HG03139 (cell line): ENCODE measurements around the gene ARL15.

Experiments used
- ATAC-seq: cut with Tn5 transposase; IDR thresholded peaks from one replicate; pipeline ENCODE4 v1.9.1; 2021; ENCODE audit not compliant: unreplicated experiment

The ARL15 gene

DNA sequence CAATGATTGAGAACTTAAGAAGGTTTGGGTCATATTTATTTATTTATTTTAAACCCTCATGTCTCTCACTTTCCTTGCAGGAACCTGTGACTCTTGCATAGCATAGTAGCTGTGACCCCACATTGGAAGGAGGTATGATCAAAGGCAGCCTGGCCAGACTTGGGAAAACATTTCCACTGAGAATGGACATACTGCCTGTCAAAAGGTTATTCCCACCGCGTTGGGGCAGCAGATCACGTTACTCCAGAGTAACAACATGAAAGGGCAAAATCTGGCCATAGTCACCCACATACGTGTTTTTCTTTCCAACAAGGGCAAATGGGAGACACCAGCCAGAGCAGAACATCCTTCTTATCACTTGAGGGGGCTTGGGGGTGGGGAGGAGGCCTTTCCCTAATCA lies 95.7 kb downstream of the ARL15 start:
- ATAC-seq, result no peak

DNA sequence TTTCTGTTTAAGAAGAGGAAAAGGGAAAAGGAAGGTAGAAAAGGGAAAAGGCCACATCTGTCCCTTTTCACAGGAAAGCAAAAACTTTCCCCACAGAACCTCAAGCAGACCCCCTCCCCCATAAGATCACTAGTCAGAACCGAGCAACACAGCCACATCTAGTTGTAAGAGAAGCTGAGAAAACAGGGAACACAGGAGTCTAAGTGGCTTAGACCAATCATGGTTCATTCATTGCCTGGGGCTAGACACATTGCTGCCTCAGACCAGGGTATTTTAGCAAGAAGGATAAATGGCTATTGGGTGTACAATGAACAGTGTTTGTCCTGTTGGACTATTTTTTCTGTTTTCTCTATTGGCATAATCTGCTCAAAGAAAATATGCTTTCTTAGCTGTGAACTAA lies 98.0 kb downstream of the ARL15 start:
- ATAC-seq, result no peak

DNA sequence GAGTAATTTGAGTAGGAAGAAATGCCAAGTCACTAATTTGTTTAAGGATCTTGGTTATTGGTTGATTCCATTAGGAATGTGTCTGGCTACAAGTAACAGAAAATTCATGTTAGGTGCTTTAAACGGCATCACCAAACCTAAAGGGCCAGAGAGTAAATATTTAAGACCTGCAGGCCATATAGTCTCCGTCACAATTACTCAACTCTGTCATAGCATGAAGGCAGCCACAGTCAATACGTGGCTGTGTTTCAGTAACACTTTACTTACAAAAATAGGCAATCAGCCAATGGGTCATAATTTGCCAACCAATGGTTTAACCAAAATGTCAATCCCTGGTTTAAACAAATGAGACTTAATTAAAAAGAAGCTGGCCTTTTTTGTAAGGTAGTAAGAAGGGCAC lies 98.5 kb downstream of the ARL15 start:
- ATAC-seq, result no peak

DNA sequence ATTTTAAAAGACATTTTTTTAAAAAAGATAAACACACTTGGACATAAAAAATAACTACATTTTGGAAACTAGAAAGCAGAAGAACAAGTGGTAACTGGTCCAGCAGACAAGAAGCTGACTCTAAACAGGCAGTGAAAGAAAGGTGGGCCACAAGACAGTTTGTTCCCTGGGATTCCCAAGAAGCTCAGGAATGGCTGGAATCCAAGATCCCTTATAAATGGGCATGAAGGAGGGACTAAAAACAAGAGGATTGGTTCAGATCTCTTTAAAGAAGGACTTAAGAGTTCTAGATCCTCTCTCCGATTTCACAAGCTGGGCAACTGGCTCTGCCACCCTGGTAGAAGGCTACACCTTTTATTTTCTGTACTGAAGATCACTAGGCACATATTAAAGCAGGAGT lies 102.8 kb downstream of the ARL15 start:
- no peak for ATAC-seq

DNA sequence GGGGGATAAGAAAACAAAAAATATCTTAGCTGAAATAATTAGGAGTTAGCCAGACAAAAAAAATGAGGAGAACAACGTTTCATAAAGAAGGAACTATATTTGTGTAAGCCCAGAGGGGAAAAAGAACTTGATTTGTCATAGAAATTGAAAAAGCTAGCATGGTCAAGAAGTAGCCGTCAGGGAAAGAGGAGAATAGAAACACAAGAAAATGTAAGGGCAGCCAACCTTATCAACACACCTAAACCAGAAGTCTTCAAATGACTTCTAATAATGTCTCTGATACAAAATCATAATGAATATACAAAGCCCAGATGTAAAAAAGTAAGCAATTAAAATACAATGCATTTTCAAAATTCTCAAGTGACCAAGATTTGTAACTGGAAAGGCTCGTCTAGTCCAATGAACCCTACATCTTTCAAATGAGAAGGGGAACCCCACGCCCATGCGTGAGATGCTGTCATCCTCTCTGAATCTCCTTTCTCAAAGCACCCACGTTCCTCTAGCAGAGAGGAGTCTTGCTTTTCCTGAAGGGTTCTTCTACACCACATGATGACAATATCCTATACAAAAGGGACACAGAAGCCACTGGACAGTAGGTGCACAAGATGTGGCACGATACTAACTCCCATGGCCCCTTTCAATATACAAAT lies 103.7 kb downstream of the ARL15 start:
- ATAC-seq, result peak; percentile 60

DNA sequence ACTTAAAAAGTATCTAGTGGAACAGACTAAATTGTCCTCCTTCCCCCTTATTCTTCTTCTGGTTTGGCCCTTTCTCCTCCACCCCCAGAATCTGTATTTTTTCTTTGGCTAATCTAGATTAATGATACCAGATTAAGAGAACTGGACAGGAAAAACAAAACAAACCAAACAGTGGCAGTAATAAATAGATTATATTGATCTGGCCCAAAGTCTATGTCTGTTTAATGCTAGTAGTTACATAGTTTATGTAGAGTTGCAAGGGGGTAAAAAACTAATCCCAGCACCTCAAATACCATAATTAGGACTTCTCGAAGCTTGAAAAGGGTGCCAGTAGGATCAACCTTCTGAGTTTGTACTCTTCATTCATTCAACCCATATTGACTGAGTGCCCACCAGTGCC lies 104.5 kb downstream of the ARL15 start:
- no peak for ATAC-seq

DNA sequence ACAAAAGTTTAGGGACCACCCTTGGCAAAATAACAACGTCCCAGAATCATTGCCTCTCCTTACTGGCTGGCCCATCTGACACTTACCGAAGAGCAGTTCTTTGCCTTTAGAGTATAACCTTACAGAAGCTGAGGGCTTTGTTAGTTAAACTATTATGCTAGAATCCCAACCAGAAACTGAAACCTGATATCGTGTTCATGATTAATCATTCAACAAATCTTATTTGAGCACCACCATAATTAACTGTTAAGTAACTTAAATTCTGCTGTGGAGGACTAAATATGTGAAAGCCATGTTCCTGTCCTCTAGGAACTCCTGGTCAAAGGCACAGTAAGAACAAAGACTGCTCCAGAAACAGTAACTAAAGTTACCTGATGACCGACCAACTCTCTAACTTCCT lies 104.9 kb downstream of the ARL15 start:
- no peak for ATAC-seq

DNA sequence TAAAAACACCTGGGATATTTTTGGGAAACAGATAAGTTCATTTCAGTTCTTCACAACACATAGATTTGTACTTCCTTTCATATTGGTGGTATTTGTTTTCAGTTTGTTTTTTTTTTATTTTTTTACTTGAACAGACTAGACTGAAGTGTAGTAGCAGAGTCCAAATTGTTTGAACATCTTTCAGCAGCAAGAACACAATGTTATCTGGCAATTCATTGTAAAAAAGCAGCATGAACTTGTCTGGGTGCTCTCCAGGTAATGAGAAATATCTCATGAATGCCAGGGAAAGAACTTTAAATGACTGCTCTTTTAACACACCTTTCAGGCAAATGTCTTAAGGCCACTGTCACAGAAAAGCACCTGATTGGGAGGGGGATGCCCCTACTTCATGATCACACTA lies 113.4 kb downstream of the ARL15 start:
- ATAC-seq, result no peak

DNA sequence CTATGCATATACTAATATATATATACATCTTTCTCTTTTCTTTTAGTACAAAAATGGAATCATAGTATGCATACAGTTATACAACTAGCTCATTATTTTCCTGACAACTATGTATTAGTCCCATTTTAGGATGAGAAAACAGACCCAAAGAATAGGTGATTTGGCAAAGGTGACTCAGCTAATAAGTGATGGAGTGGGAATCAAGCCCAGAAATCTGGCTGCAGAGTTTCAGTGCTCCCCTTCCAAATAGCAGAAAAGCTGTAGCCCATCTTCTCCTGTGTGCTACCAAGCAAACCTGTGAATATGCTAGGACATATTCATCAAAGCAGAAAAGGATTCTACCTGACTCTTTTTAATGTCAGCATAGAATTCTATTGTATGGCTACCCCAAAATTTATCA lies 114.7 kb downstream of the ARL15 start:
- no peak for ATAC-seq

DNA sequence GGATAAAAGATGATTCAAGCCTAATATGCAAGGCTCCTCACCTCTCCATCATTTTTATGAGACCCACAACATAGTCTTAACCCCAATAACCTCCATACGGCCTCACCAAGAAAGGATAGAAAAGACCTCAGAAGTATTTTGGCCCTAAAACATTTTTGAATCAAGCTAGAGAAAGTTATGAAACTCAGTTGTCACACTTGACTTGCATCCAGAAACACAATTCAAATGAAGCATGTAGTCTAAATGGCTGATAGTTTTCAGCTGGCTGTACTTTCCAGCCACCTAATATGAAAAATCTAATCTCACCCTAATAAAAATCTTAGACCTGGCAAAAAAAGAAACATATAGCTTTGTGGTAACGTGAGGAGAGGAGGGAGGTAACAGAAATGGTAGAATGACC lies 116.1 kb downstream of the ARL15 start:
- ATAC-seq, result no peak

DNA sequence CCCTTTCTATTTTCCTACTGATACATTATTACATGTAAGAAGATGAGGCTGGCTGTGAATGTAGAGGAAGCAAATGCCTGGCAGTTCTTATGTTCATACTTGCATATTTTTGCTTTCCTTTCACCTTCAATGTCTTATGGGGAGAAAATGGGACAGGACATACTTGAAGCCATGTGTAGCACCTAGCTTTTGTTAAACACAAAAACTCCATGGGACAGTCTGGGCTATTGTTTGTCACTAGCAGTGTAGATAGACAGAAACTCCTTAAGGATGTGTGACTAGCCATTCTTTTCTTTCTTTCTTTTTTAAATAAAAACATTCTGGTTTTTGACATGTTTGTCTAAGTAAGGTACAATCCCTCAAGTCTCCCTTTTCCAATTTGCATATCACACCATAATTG lies 122.7 kb downstream of the ARL15 start:
- no peak for ATAC-seq

DNA sequence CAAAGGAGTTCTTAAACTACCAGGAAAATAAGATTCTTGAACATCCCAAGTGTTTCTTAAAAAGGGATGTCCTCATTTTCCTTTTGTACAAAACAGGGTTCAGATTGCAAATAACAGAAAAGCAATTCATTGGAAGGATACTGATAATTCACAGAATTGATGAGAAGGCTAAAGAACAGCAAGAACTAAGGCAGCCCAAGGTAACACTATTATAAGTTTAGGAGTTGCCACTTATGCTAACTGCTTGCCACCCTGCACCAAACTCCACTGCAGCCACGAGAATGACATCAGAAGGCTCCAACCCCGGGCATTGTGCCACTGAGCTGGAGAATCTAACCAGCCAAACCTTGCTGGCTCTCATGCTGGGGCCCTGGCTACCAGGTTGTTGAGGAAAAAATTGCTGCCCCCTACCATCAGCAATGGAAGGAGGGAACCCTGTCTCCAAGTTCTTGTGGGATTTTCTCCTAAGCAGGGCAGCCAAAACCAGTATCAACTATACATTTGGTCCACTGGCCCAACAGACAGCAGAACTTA lies 123.4 kb downstream of the ARL15 start:
- ATAC-seq, result no peak

DNA sequence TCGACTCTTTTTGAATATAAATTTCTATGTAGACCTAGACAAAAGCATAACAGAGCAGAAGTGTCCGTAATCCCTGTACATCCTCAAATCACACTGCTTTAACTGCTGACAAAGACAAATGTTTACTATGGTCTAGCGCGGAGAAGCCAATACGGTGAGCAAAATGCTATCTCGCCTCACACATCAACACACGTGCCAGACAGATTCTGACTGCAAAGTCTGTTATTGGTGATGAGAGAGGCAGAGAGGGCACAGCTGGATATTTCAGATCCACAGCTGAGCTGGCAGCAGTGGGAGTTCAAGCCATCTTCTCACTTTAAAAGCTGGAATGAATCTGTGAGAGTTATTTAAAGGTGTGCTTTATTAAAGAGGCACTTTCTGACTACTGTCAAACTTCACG lies 124.3 kb downstream of the ARL15 start:
- ATAC-seq, result no peak

DNA sequence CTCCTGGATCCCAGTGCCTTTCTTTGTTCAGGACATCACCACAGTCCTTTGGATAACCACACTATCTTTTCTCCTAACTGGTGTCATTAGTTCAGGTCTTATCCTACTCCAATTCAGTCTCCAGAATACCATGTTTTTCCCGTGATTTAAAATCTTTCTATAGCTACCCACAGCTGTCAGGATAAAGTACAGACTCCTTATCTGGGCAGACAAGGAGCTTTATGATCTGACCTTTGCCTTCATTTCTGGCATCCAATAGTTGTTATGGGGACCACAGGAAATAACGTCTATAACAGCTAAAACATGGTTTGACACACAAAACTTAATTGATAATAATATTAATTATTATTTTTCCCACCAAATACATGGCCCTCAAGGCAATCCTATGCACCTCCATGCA lies 125.6 kb downstream of the ARL15 start:
- no peak for ATAC-seq

DNA sequence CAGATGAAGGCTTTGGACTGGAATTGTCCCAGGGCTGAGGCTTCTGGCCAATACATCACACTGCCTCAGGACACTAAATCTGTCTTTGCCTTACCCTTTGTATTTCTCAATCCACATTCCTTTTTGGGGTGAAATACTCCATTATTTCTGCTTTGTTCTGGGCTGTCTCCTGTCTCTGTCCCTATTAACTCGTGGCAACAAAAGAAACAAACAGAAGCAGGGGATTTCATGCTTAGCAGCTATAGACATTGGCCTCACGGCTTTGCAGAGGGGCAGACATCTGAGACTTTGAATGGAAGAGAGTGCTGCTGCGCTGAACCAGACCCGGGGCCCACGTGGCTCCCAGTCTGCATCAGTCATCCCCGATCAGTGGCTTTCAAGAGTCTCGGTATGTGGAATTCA lies 129.7 kb downstream of the ARL15 start:
- no peak for ATAC-seq

DNA sequence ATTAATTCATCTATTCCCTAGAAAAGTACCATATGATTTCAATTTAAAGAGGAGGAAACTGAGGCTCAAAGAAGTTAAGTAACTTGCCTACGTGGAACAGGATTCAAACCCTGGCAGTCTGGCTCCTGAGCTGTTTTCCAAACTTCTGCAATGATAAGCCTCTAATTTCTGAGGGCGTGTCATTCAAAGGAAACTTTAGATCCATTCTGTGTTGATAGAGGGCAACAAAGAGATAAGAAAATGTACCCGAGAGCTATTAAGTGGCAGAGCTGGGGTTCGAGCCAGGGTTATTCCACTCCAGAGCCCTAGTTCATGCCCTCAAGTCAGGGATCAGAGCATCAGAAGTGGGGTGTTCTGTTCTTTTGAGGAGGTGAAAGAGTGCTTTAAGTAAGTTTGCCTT lies 131.4 kb downstream of the ARL15 start:
- no peak for ATAC-seq

DNA sequence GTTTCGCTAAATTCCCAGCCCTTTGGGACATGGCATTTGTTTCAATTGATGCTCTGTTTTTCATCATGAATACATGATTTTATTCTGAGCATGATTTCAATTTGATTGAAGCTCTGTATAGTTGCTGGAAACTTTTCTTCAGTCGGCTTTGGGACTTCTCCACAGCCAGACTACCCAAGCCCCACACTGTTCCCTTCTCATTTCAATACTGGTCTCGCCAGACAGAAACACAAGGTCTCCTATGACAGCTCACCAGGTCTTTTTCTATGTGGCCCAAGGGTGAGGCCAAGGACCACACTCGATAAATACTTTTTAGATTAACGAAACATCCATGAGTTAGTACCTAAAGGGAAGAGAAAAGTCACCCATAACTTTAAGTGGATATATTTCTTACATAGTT lies 132.2 kb downstream of the ARL15 start:
- no peak for ATAC-seq

DNA sequence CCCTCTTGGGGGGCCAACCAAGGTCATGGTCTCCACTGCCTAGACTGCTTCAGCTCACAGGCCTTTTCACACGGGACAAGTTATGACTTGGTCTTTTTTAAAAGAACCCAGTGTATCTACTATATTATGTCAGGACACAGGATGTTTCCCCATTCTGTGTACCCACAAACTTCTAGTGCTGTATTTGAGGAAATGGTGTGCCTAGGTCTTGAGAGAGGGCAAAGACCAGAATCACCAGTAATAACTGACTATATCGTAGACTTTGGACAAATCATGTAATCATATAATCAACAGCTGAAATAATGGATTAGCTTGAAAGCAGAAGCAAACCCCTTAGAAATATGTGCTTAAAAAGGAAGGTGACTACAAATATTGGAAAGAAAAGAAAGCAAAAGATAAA lies 133.3 kb downstream of the ARL15 start:
- ATAC-seq, result no peak

DNA sequence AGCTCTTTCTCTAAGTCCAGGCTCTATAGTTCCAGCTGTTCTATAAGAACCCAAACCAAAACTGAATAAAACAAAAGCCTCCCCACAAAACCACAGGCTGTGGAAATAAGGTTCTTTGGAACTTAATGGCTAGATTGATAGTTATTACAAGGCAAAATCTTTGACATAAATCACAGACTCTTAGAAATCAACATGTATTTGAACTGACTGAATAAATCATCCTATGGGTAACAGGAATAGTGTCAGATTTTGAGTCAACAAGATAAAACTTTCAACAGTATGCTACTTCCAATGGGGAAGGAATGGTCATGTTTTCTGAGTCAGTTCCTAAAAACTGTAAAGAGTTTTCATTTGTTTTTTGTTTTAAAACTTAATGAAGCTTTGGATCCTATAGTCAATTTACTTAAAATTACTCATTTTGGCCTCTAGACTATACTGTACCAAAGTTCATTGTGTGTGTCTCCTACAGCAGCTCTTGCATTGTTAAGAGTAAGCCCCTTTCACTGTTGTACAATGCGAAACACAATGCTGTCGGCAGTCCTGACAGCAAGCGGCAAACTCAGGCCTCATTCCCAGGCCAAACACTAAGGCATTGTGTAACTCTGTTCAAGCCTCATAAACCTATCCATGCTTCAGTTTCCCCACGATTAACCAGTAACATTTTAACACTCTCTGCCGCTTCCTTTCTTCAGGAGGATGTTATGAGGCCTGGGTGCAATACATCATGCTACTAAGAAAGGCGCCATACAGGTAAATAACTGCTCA lies 134.1 kb downstream of the ARL15 start:
- ATAC-seq, result no peak

DNA sequence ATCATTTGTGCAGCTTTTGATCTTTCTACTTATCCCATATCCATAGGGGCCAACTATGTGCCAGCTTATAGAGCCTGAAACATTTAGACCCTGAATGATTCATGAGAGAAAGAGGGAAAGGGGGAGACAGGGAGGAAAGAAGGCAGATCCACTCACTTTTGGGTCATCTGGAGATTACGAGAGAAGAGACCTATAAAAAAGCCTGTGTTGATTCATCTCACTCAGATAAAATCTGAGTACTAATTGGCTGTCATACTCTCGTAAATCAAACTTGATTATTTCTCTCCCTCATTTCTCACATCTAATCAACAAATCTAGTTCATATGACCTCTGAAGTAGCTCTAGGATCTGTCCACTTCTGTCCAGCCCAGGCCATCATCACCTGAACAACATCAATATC lies 137.1 kb downstream of the ARL15 start:
- ATAC-seq, result no peak

DNA sequence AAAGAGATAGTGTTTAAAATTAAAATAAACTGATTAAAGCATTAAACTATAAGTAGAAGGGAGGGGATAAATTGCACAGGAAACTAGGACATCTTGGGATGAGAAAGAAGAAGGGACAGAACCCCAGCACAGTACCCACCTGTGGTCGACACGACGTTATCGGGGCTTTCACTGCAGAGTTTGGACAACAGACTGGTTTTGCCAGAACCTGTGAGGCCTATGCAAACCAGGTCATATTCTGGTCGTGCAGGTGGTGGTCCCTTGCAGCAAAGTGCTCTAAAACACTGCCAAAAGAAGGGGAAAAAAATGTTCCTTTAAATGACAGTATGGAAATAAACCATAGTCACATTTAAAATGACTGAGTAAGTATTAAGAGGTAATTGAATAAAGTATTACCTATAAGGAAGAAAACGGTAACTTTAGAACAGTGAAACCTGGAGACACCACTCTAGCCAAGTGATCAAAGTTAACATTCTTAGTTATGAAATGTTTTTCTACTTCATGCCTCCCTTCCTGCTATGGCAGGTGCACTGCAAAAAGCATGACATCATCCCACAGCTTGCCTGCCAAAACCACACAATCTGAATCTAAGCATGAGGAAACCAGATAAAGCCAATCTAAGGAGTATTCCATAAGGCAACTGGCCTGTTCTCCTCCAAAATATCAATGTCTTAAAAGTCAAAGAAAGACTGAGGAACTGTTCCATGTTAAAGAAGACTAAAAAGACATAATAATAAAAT lies 138.6 kb downstream of the ARL15 start:
- peak; percentile 69 for ATAC-seq

DNA sequence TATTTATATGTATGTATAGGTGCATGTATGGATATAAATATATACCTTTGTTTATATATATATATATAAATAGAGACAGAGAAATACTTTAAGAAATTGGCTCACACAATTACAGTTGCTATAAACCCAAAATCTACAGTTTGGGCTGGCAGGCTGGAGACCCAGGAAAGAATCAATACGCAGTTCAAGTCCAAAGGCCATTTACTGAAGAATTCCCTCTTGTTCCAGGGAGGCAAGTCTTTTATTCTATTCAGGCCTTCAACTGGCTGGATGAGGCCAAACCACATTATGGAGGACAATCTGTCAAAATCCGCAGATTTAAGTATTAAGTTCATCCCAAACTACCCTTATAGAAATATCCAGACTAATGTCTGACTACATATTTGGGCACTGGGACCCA lies 144.7 kb downstream of the ARL15 start:
- no peak for ATAC-seq
